Stimulated activated CD8-positive, alpha-beta memory T cell treated with anti-CD3 and anti-CD28 coated beads, Interleukin-4, amount 100 ng/mL, for 24 hours (primary cell): ENCODE measurements around the gene WASF3.
A peak's percentile ranks its signal among the peaks of the same experiment; 100 is the strongest.
"Not testable (repeated sequence)": the region's sequence is repeated elsewhere in the genome, so short reads cannot be mapped to it uniquely, and the experiment has no call there.

Experiments
- DNase-seq: peaks from one replicate; pipeline ENCODE4 v3.0.0-alpha.2; 2020; ENCODE audit warnings: low read depth

The WASF3 gene

GRCh38 chr13:26719356-26719945, 162.0 kb downstream of the WASF3 start:
- DNase-seq = no peak

GRCh38 chr13:26721251-26722121, 164.0 kb downstream of the WASF3 start:
- peak; percentile 18 for DNase-seq

GRCh38 chr13:26722321-26722720, 164.8 kb downstream of the WASF3 start:
- DNase-seq = no peak

- DNase-seq = not testable (repeated sequence)
Measured at GRCh38 chr13:26723620-26724019, 166.1 kb downstream of the WASF3 start.

- no peak for DNase-seq
Measured at GRCh38 chr13:26726684-26727083, 169.2 kb downstream of the WASF3 start.

- DNase-seq = no peak
Measured at GRCh38 chr13:26727122-26727521, 169.6 kb downstream of the WASF3 start.

GRCh38 chr13:26727633-26728032, 170.2 kb downstream of the WASF3 start:
- no peak for DNase-seq

GRCh38 chr13:26735677-26736076, 178.2 kb downstream of the WASF3 start:
- no peak for DNase-seq
